HG03571 (cell line): ENCODE data around the gene GPR171.
A peak's percentile ranks its signal among the peaks of the same experiment; 100 is the strongest.
"Not testable (repeated sequence)": the region's sequence is repeated elsewhere in the genome, so short reads cannot be mapped to it uniquely, and the experiment has no call there.

ENCODE experiments used
- ATAC-seq: cut with Tn5 transposase; IDR thresholded peaks from one replicate; pipeline ENCODE4 v1.9.1; 2021; ENCODE audit not compliant: unreplicated experiment

The GPR171 gene

DNA sequence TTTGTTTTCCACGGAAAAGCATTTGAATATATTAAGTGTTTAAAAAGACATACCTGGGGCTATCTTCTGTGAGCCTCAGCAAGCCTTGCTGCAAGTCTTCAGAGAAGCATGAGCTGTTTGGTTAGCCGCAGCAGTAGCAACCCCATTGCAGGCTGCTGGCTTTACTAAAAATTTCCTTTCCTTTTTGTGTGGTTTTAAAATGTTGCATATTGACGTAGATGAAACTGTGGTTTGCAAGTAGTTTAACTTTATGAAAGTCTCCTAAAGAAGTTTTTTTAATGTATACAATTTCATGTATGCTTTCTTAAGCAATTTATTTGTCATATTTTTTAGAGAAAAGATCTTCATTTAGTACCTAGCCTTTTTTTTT, at the start of gene GPR171:
Gene GPR171, minus strand, starts transcription at position 166 of the 370 bp plus-strand sequence. CDS start 3,830 bp downstream, outside the sequence.
- peak; percentile 85 for ATAC-seq

GRCh38 chr3:151248772-151249337, 45.8 kb upstream of the GPR171 start:
- ATAC-seq = no peak

DNA sequence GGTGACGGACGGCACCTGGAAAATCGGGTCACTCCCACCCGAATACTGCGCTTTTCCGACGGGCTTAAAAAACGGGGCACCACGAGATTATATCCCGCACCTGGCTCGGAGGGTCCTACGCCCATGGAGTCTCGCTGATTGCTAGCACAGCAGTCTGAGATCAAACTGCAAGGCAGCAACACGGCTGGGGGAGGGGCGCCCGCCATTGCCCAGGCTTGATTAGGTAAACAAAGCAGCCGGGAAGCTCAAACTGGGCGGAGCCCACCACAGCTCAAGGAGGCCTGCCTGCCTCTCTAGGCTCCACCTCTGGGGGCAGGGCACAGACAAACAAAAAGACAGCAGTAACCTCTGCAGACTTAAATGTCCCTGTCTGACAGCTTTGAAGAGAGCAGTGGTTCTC, 39.0 kb upstream of the GPR171 start:
- not testable (repeated sequence) for ATAC-seq

- ATAC-seq = no peak
Measured at GRCh38 chr3:151236736-151237135, 33.7 kb upstream of the GPR171 start.

GRCh38 chr3:151236316-151236715, 33.3 kb upstream of the GPR171 start:
- ATAC-seq = no peak

DNA sequence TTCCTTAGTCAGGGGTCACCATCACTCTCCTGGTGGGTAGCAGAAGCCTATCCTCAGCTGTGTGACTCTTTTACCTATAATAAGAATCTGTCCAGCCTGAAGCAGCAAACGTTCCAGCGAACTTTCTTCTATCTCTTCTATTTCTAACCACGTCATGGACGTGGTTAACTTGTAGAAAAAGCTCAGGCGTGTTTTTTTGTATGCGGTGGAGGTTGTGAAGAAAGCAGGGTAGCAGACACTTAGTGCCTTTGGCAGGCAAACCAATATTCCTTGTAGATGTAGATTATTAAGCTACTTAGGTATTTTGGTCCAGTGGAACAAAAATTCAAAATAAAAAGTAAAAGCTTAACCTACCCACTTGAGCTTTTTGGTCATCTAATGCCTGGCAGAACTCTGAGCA, 31.8 kb upstream of the GPR171 start:
- ATAC-seq = no peak

- ATAC-seq = no peak
Measured at GRCh38 chr3:151232991-151233390, 30.0 kb upstream of the GPR171 start.

DNA sequence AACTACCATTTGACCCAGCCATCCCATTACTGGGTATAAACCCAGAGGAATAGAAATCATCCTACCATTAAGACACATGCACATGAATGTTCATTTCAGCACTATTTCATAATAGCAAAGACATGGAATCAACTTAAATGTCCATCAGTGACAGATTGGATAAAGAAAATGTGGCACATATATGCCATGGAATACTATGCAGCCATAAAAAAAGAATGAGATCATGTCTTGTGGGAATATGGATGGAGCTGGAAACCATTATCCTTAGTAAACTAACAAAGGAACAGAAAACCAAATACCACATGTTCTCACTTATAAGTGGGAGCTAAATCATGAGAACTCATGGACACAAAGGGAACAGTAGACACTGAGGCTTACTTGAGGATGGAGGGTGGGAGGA, 29.4 kb upstream of the GPR171 start:
- ATAC-seq = not testable (repeated sequence)

GRCh38 chr3:151230646-151231045, 27.6 kb upstream of the GPR171 start:
- no peak for ATAC-seq

- no peak for ATAC-seq
Measured at GRCh38 chr3:151228666-151229040, 25.6 kb upstream of the GPR171 start.

- peak; percentile 94 for ATAC-seq
Measured at GRCh38 chr3:151227807-151228665, 25.0 kb upstream of the GPR171 start.

DNA sequence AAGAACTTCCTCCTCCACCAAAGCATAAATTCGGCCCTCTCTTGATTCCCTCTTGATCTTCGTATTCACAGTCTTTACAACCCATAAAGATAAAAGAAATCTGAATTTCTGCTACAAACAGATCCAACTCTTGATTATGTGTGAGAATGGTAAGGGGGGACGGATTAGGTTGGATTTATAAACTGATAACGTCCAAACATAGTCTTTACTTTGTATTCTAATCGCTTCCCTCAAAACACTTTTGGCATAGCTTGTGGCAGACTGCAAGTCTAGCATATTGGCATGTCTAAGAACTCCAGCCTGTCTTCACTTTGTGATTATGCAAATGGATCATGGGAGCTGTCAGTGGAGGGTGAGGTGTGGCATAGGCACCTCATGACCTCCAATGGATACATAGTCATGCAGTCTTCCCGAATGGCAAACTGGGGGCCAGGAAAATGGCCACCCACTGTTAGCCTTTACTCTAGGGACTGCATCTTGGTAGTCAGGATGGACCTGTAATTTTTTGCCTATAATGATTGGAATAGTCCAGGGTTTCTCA, 24.3 kb upstream of the GPR171 start:
- ATAC-seq = peak; percentile 30

DNA sequence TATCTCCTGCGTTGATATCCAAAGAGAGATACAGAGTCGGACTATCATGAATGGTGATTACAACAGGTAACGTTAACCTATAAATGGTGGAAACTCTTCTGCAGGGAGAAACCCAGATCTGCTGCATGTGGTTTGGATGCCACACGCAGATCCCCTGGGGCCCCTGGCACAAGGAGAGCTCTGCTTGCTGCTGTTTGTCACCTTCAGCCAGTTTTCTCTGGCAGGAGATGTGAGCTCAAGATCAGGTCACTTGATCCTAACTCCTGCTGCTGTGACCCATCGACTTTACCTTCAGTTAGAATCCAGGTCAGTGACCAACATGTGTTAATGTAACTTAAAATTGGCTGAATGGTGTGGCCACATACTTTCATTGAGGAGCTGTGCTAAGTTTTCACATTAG, 23.8 kb upstream of the GPR171 start:
- ATAC-seq = no peak

- no peak for ATAC-seq
Measured at GRCh38 chr3:151226088-151226563, 23.1 kb upstream of the GPR171 start.

DNA sequence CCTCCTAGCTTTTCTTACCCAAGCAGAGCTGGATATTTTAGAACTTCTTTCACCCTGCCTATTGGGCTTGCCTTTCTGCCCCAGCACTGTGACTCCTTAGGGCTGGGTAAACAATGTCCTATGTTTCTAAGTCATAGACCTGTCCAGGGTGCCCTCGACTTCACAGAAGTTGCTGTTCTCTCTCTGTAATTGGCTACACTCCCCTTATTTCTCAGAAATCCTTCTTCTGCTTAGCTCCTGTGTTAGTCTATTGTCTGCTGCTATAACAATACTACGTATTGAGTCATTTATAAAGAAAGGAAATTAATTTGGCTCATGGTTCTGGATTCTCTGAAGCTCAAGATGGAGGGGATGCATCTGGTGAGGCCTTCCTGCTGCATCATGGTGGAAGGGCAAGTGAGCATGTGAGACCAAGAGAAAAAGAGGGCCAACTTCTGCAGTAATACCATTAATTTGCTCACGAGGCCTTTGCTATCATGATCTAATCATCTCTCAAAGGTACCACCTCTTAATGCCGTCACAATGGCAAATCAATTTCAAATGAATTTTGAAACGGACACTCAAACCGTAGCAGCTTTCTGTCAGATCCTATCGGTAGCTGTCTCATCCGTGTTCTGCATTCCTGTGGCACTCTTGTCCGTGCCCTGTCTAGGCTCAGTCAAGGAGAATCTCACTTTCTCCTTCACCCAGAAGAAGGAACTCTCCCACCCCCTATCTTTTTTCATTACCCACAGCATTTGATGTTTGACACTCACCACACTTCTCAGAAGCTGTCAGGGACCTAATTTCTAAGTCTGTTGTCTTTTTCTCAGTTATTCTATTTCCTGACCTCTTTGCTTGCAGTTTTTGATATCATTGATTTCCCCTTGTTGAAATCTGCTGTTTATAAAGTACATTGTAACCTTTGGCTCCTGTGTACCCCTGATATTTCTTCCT, 22.3 kb upstream of the GPR171 start:
- ATAC-seq = no peak

GRCh38 chr3:151224268-151224866, 21.4 kb upstream of the GPR171 start:
- no peak for ATAC-seq

DNA sequence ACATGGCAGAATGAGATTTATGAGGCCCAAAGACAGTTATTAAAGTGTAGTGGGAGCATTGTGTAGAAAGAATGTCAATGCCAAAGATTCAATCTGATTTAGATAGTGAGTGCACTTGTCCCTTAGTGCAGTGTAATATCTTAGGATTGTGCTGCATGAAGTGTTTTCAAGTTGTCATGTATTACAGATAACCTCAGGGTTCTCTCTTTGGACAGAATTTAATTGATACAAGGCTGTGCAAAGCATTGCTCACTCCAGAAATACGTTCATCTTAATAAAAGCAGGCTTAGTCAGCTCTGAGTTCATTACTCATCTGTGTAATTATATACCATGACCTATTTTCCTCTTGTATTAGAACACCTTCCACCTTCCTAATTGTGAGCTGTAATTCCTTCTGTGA, 16.0 kb upstream of the GPR171 start:
- ATAC-seq = no peak

DNA sequence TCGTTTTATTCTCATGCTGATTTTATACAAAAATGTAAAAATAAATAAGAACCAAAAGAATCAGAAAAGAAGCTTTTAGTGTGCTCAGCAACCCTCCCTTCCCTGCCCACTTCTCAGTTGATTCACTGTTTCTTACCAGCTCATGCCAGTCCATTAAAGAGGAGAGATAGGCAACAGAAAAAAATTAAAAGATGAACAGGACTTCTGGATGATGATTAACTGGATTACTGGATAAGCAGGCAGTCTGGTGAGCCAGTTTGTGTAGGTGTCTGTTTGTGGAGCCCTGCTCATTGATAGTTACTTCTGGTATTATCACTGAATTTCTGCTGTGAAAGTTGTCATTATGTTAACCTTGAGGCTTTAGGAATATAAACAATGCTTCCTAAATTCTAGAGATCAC, 15.1 kb upstream of the GPR171 start:
- ATAC-seq = no peak

DNA sequence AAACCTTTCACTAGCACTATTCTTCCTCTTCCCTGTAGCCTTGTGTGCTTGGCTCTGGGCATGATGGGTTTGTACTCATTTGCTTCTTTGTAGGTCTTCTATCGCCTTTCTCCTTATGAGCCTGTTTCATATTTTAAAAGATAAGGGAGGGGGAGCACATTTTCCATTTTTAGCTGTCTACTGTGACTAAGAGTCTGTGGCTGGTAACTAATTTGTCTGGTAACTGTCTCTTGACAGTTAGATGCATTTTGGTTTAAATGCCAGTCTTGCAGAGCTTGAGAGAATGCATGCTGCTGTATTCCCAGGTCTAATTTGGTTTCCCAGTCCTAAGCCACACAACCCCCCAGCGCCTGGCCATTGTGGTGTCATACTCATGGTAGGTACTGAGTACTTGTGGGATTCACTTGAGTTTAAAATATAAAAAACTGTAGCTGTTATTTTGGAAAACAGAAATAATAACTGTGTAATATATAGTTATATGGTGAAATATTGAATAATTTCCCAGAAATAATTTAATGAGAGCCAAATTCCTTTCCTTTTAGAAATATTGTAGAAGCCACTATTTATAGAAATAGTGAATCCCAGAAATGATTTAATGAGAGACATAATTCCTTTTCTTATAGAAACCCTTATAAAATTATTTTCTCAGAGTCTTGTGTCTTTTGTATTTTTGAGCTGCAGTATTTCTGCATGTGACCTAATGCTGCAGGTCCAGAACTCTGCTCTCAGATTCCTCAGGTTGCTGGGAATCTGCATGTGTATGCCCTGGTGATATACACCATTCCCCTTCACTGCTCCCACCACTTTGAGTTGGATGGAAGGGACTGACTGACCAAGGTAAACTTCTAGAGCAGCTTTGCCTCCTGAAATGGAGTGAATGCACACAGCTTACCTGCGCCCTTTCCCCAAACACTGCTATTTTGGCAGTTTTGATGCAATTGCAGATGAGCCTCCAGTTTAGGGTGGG, 13.9 kb upstream of the GPR171 start:
- ATAC-seq = no peak

DNA sequence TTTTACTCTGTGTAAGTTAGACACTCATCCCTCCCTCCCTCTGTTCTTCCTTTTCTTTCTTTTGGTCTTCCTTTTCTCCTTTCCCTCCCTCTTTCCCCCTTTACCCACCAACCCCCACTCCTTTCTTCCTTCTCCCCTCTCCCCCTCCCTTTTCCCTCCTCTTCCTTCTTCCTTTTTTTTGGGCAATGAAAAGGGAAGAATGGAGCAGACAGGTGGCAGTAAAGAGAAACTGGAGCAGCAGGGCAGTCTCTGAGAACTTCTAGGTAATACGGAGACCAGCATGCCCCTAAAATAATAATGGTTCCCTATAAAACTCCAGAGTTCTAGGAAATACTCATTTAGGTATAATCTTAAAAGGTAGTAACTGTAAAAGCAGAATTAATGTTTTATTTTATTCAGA, 11.4 kb upstream of the GPR171 start:
- no peak for ATAC-seq
